GM19240 (cell line): ENCODE results near the gene FOXB2.
"Not testable (repeated sequence)": the region's sequence is repeated elsewhere in the genome, so short reads cannot be mapped to it uniquely, and the experiment has no call there.

ENCODE experiments used
- DNase-seq: peaks from one replicate; pipeline ENCODE4 v3.0.0; 2011; ENCODE audit warnings: low spot score; ENCODE audit not compliant: insufficient read length

Gene FOXB2

GRCh38 chr9:77016121-77016525 is 3.3 kb upstream of the FOXB2 start:
- DNase-seq = no peak

GRCh38 chr9:77016526-77017504 is 2.6 kb upstream of the FOXB2 start:
- DNase-seq = no peak

GRCh38 chr9:77017505-77017894 is 2.0 kb upstream of the FOXB2 start:
- DNase-seq = no peak

GRCh38 chr9:77018058-77018968 is 1.1 kb upstream of the FOXB2 start:
- DNase-seq = no peak

- no peak for DNase-seq
These were observed 553 bp upstream of the FOXB2 start for GRCh38 chr9:77018969-77019235.

- DNase-seq = no peak
These were observed 514 bp downstream of the FOXB2 start for GRCh38 chr9:77019926-77020412.

GRCh38 chr9:77020413-77021290 is 1.2 kb downstream of the FOXB2 start:
- no peak for DNase-seq

GRCh38 chr9:77021291-77021894 is 1.9 kb downstream of the FOXB2 start:
- no peak for DNase-seq

- no peak for DNase-seq
These were observed 2.7 kb downstream of the FOXB2 start for GRCh38 chr9:77021922-77022782.

- no peak for DNase-seq
These were observed 3.5 kb downstream of the FOXB2 start for GRCh38 chr9:77022783-77023440.

- DNase-seq = no peak
These were observed 4.3 kb downstream of the FOXB2 start for GRCh38 chr9:77023726-77024125.

- no peak for DNase-seq
These were observed 5.5 kb downstream of the FOXB2 start for GRCh38 chr9:77024776-77025545.

GRCh38 chr9:77028478-77028877 is 9.0 kb downstream of the FOXB2 start:
- no peak for DNase-seq

- no peak for DNase-seq
These were observed 10.6 kb downstream of the FOXB2 start for GRCh38 chr9:77030045-77030444.

- DNase-seq = no peak
These were observed 19.0 kb downstream of the FOXB2 start for GRCh38 chr9:77038281-77039036.

- no peak for DNase-seq
These were observed 20.9 kb downstream of the FOXB2 start for GRCh38 chr9:77040340-77040739.

GRCh38 chr9:77043743-77044142 is 24.3 kb downstream of the FOXB2 start:
- DNase-seq = not testable (repeated sequence)

- DNase-seq = not testable (repeated sequence)
These were observed 41.2 kb downstream of the FOXB2 start for GRCh38 chr9:77060681-77061080.
